ENCODE data around the gene ATG16L2.

DNA sequence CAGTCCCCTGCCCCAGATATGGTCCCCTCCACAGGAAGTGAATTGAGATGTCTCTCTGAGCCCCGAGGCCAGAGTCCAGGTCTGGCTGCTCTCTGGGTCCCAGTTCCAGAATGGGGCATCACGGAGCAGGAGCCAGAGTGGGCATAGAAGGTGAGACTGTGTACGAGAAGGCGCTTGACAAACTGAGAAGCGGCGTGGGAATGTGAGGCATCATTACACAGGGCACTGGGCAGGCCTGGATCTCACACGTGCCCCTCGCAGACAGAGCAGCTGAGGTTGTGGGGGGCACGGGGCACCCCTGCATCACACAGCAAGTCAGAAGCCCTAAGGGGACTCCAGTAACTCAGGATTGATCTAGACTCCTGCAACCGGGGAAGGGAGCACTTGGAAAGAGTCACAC, 29.5 kb upstream of the ATG16L2 start:
- TF ChIP-seq CTCF (IDR thresholded peaks at IDR 0.05) (no peak), TCF7 (CRISPR knock-in tag; IDR thresholded peaks at IDR 0.05; ENCODE audit: low read depth) (no peak), E2F1 (CRISPR knock-in tag; IDR thresholded peaks at IDR 0.05) (no peak), ZNF425 (CRISPR knock-in tag; conservative IDR thresholded peaks at IDR 0.05) (no peak), ETV6 (CRISPR knock-in tag; IDR thresholded peaks at IDR 0.05) (no peak), E2F4 (CRISPR knock-in tag; IDR thresholded peaks at IDR 0.05; ENCODE audit: borderline replicate concordance, low read depth) (no peak), HMGXB4 (CRISPR knock-in tag; IDR thresholded peaks at IDR 0.05) (no peak), MXD4 (CRISPR knock-in tag; IDR thresholded peaks at IDR 0.05; ENCODE audit: borderline replicate concordance) (no peak), CREB1 (CRISPR knock-in tag; IDR thresholded peaks at IDR 0.05) (no peak), ZNF121 (CRISPR knock-in tag; IDR thresholded peaks at IDR 0.05) (no peak), TEAD4 (CRISPR knock-in tag; IDR thresholded peaks at IDR 0.05) (no peak)
- TF ChIP-seq, protein P1, sequence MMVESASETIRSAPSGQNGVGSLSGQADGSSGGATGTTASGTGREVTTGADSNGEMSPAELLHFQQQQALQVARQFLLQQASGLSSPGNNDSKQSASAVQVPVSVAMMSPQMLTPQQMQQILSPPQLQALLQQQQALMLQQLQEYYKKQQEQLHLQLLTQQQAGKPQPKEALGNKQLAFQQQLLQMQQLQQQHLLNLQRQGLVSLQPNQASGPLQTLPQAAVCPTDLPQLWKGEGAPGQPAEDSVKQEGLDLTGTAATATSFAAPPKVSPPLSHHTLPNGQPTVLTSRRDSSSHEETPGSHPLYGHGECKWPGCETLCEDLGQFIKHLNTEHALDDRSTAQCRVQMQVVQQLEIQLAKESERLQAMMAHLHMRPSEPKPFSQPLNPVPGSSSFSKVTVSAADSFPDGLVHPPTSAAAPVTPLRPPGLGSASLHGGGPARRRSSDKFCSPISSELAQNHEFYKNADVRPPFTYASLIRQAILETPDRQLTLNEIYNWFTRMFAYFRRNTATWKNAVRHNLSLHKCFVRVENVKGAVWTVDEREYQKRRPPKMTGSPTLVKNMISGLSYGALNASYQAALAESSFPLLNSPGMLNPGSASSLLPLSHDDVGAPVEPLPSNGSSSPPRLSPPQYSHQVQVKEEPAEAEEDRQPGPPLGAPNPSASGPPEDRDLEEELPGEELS (CRISPR knock-in tag; IDR thresholded peaks at IDR 0.05), result no peak
- TF ChIP-seq, protein P2, sequence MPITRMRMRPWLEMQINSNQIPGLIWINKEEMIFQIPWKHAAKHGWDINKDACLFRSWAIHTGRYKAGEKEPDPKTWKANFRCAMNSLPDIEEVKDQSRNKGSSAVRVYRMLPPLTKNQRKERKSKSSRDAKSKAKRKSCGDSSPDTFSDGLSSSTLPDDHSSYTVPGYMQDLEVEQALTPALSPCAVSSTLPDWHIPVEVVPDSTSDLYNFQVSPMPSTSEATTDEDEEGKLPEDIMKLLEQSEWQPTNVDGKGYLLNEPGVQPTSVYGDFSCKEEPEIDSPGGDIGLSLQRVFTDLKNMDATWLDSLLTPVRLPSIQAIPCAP (CRISPR knock-in tag; IDR thresholded peaks at IDR 0.05), result no peak
